ENCODE measurements around the gene RGS17. TPM values are rescaled to one million over a fixed set of nuclear protein-coding genes. Genes with fewer than 3 reads are reported as not detected.

The RGS17 gene
- total and polyA plus RNA-seq, 2 of the 13 experiments (the other 11 are each of a cell fraction or from before 2014, with no cell fraction given): 0.04 TPM; not detected in 1

DNA sequence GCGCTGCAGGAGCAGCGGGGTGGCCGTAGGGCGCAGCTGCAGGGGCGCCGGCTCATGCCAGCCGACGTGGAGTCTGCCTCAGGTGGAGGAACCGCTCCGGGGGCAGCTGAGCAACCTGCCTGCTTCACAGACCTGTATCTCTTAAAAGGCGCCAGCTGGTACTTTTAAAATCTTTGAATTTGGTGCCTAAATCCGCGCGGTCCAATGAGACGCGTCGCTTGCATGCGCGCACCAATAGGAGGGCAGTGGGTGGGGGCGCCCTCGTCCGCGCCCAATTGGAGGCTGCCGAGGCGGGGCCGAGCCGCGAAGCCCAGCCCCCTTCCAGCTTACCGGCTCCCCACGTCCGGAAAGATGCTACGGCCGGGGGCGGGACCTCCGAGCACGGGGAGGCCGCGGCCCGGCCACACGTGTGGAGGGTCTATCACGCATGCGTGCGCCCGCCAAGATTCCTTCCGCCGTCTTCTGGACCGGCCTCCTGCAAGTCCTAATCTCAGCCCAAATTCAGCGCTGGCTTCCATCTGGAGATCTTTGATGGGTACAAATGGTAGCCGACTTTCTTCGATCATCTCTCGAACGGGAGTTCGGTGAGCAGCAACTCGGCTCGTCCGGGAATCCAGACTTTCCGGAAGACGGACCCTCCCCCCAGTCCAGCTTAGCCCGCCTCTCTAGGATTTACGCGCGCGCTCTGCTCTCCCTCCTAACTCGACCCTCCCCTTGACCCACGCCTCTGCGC lies 148.0 kb downstream of the RGS17 start, which contains the start of gene FBXO5 (continued):
- TF ChIP-seq ZNF530 (CRISPR knock-in tag; IDR thresholded peaks at IDR 0.05; ENCODE audit: low read depth) (0 out of 2 replicates have a peak, but pooled peaks have one; percentile 13), CHD2 (IDR thresholded peaks at IDR 0.05; ENCODE audit: low read depth, low read length) (peak; percentile 64; the same call in 1 of the 2 replicates), ZNF17 (CRISPR knock-in tag; IDR thresholded peaks at IDR 0.05) (no peak), AHR (CRISPR knock-in tag; IDR thresholded peaks at IDR 0.05) (peak; percentile 89; the same call in 1 of the 2 replicates), SP2 (CRISPR knock-in tag; IDR thresholded peaks at IDR 0.05) (peak; percentile 89), SIN3A (IDR thresholded peaks at IDR 0.05; ENCODE audit: borderline replicate concordance, low read depth, low read length) (peak; percentile 99), ZNF354B (CRISPR knock-in tag; IDR thresholded peaks at IDR 0.05) (0 out of 2 replicates have a peak, but pooled peaks have one; percentile 78), AGO2 (optimal IDR thresholded peaks at IDR 0.05; ENCODE audit: low read depth, low read length) (peak; percentile 77), CEBPB (IDR thresholded peaks at IDR 0.05; ENCODE audit: borderline replicate concordance, low read depth, low read length) (no peak), YY1 (IDR thresholded peaks at IDR 0.05; ENCODE audit: insufficient read depth, insufficient replicate concordance, low read depth, low read length) (no peak), NCOA2 (CRISPR knock-in tag; IDR thresholded peaks at IDR 0.05) (no peak; the same call in 1 of the 2 replicates), NR2F2 (IDR thresholded peaks at IDR 0.05; ENCODE audit: borderline replicate concordance, low read depth) (no peak), YEATS2 (CRISPR knock-in tag; IDR thresholded peaks at IDR 0.05; ENCODE audit: borderline replicate concordance) (peak; percentile 92), ZNF550 (CRISPR knock-in tag; IDR thresholded peaks at IDR 0.05; ENCODE audit: borderline replicate concordance) (no peak), SMYD3 (CRISPR knock-in tag; IDR thresholded peaks at IDR 0.05) (no peak), IRF2 (CRISPR knock-in tag; IDR thresholded peaks at IDR 0.05) (peak; percentile 20; the same call in 1 of the 2 replicates), SRSF4 (IDR thresholded peaks at IDR 0.05; ENCODE audit: low read depth, low read length, poor library complexity, severe bottlenecking) (no peak), BCL6 (CRISPR knock-in tag; IDR thresholded peaks at IDR 0.05) (peak; percentile 72)
- TF ChIP-seq, protein P1, sequence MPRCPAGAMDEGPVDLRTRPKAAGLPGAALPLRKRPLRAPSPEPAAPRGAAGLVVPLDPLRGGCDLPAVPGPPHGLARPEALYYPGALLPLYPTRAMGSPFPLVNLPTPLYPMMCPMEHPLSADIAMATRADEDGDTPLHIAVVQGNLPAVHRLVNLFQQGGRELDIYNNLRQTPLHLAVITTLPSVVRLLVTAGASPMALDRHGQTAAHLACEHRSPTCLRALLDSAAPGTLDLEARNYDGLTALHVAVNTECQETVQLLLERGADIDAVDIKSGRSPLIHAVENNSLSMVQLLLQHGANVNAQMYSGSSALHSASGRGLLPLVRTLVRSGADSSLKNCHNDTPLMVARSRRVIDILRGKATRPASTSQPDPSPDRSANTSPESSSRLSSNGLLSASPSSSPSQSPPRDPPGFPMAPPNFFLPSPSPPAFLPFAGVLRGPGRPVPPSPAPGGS (CRISPR knock-in tag; IDR thresholded peaks at IDR 0.05): 0 out of 2 replicates have a peak, but pooled peaks have one; percentile 83
- TF ChIP-seq, protein P2, sequence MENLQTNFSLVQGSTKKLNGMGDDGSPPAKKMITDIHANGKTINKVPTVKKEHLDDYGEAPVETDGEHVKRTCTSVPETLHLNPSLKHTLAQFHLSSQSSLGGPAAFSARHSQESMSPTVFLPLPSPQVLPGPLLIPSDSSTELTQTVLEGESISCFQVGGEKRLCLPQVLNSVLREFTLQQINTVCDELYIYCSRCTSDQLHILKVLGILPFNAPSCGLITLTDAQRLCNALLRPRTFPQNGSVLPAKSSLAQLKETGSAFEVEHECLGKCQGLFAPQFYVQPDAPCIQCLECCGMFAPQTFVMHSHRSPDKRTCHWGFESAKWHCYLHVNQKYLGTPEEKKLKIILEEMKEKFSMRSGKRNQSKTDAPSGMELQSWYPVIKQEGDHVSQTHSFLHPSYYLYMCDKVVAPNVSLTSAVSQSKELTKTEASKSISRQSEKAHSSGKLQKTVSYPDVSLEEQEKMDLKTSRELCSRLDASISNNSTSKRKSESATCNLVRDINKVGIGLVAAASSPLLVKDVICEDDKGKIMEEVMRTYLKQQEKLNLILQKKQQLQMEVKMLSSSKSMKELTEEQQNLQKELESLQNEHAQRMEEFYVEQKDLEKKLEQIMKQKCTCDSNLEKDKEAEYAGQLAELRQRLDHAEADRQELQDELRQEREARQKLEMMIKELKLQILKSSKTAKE (CRISPR knock-in tag; IDR thresholded peaks at IDR 0.05; ENCODE audit: borderline replicate concordance): no peak
- TF ChIP-seq, protein P3, sequence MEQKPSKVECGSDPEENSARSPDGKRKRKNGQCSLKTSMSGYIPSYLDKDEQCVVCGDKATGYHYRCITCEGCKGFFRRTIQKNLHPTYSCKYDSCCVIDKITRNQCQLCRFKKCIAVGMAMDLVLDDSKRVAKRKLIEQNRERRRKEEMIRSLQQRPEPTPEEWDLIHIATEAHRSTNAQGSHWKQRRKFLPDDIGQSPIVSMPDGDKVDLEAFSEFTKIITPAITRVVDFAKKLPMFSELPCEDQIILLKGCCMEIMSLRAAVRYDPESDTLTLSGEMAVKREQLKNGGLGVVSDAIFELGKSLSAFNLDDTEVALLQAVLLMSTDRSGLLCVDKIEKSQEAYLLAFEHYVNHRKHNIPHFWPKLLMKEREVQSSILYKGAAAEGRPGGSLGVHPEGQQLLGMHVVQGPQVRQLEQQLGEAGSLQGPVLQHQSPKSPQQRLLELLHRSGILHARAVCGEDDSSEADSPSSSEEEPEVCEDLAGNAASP (CRISPR knock-in tag; IDR thresholded peaks at IDR 0.05; ENCODE audit: borderline replicate concordance): 0 out of 2 replicates have a peak, but pooled peaks have one; percentile 9
- TF ChIP-seq, protein P4, sequence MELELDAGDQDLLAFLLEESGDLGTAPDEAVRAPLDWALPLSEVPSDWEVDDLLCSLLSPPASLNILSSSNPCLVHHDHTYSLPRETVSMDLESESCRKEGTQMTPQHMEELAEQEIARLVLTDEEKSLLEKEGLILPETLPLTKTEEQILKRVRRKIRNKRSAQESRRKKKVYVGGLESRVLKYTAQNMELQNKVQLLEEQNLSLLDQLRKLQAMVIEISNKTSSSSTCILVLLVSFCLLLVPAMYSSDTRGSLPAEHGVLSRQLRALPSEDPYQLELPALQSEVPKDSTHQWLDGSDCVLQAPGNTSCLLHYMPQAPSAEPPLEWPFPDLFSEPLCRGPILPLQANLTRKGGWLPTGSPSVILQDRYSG (CRISPR knock-in tag; IDR thresholded peaks at IDR 0.05): peak; percentile 63; the same call in 1 of the 2 replicates
